ENCODE data around the gene HHIP. TPM values are rescaled to one million over a fixed set of nuclear protein-coding genes. Genes with fewer than 3 reads are reported as not detected.

Gene HHIP
- total RNA-seq, 1 experiment from 2014 or later = 1.6 TPM

DNA sequence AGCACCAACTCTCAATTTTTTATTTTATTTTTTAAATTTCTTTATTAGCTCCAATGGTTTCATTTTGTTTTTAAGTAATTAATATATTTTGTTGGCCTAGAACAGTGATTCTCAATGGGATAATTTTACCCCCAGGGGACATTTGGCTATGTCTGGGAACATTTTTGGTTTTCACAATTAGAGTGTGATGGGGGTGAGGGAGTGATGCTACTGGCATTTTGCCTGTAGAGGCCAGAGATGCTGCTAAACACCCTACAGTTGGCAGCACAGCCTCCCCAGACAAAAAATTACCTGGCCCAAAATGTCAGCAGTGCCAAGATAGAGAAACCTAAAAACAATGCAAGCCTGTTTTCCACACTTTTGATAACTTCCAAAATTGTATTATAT, 64.6 kb downstream of the HHIP start:
- intact Hi-C loops (cut with micrococcal nuclease; ENCODE audit: unreplicated experiment) = loop anchor here (5.0 kb wide), 1 partner anchor 128 kb away; no protein-coding TSS in a partner anchor
- TF ChIP-seq, protein P1, sequence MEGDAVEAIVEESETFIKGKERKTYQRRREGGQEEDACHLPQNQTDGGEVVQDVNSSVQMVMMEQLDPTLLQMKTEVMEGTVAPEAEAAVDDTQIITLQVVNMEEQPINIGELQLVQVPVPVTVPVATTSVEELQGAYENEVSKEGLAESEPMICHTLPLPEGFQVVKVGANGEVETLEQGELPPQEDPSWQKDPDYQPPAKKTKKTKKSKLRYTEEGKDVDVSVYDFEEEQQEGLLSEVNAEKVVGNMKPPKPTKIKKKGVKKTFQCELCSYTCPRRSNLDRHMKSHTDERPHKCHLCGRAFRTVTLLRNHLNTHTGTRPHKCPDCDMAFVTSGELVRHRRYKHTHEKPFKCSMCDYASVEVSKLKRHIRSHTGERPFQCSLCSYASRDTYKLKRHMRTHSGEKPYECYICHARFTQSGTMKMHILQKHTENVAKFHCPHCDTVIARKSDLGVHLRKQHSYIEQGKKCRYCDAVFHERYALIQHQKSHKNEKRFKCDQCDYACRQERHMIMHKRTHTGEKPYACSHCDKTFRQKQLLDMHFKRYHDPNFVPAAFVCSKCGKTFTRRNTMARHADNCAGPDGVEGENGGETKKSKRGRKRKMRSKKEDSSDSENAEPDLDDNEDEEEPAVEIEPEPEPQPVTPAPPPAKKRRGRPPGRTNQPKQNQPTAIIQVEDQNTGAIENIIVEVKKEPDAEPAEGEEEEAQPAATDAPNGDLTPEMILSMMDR (IDR thresholded peaks at IDR 0.05; ENCODE audit: unreplicated experiment) = no peak
- no peak overlapping the region for H3K4me3 Mint-ChIP-seq (ENCODE audit: low read depth, unreplicated experiment)
- CTCF ChIA-PET = interaction anchor here (0.5 kb wide), 1 partner anchor 29 kb away, joined by 5 read pairs; no protein-coding TSS in a partner anchor
- peaks cover 39% of the 10 kb centered on the region for H3K4me1 Mint-ChIP-seq (ENCODE audit: low read depth, unreplicated experiment)
- no peaks in the 10 kb centered on the region for H3K9me3 Mint-ChIP-seq (ENCODE audit: low read depth, unreplicated experiment)
- peaks cover 4% of the 10 kb centered on the region for H3K36me3 Mint-ChIP-seq (ENCODE audit: insufficient read depth, unreplicated experiment)
- no TSS peak for BruUV-seq (replicated peaks)
- no peaks in the 10 kb centered on the region for H3K27me3 Mint-ChIP-seq (ENCODE audit: unreplicated experiment)
- no peak overlapping the region for H3K27ac Mint-ChIP-seq (ENCODE audit: unreplicated experiment)
- DNase-seq = no peak

DNA sequence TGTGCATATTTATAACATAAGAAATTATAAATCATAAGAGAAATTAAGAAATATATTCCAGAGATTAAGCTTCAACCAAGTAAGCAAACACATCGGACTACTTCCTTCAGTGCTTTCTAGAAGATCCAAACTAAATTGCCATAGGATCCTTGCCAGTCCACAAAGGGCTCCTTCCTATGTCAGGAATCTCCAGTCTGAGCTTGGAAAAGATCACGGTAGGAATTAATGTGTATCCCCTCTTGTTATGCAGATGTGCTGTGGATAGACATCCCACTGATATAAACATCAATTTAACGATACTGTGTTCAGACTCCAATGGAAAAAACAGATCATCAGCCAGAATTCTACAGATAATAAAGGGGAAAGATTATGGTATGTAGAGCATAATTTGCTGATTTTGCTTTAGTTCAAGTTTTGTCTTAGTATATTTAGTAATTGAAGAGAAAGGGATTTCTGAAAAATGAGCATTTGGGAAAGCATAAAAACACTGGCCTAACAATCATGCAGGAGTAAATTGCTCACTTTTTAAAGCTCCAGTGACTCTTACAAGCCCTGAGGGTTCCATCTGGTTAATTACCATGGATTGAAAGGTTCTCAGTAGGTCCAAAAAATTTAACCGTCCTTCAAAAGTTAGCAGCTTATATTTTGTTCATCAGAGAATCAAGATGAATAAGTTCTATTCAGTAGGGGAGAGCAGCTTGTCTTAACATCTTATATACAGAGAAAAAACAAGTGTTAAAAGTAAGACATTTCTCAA, 65.9 kb downstream of the HHIP start:
- intact Hi-C loops (cut with micrococcal nuclease; ENCODE audit: unreplicated experiment) = loop anchor here (5.0 kb wide), 1 partner anchor 130 kb away; no protein-coding TSS in a partner anchor
- Mint-ChIP-seq H3K36me3 (ENCODE audit: insufficient read depth, unreplicated experiment) (peaks cover 4% of the 10 kb centered on the region), H3K9me3 (ENCODE audit: low read depth, unreplicated experiment) (no peaks in the 10 kb centered on the region), H3K4me3 (ENCODE audit: low read depth, unreplicated experiment) (no peak overlapping the region), H3K27me3 (ENCODE audit: unreplicated experiment) (no peaks in the 10 kb centered on the region), H3K4me1 (ENCODE audit: low read depth, unreplicated experiment) (peaks cover 39% of the 10 kb centered on the region), H3K27ac (ENCODE audit: unreplicated experiment) (peak overlapping the region; percentile 26)
- CTCF ChIA-PET = no interaction called here
- TF ChIP-seq, protein P1 (IDR thresholded peaks at IDR 0.05; ENCODE audit: unreplicated experiment) = no peak
- no peak for DNase-seq
- BruUV-seq (replicated peaks) = no TSS peak

DNA sequence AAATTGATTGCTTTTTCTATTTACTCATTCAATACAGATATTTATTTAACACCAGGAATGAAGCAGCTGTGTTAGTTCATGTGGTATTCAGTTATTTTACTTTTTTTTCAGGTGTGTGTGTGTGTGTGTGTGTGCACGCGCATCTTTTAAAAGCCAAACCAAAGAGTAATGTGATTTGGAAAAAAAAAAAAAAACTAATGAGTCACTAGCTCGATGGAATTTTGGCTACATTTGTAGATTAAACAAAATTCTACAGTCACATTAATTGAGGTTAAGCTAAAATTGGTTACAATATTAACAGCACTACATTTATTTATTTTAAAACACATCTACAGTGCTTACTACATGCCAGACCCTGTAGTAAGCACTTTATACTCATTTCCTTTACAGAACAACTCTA, 66.8 kb downstream of the HHIP start:
- Mint-ChIP-seq H3K27me3 (ENCODE audit: unreplicated experiment) (no peaks in the 10 kb centered on the region), H3K4me1 (ENCODE audit: low read depth, unreplicated experiment) (peaks cover 39% of the 10 kb centered on the region), H3K9me3 (ENCODE audit: low read depth, unreplicated experiment) (no peaks in the 10 kb centered on the region), H3K36me3 (ENCODE audit: insufficient read depth, unreplicated experiment) (peaks cover 4% of the 10 kb centered on the region), H3K27ac (ENCODE audit: unreplicated experiment) (no peak overlapping the region), H3K4me3 (ENCODE audit: low read depth, unreplicated experiment) (no peak overlapping the region)
- CTCF ChIA-PET = no interaction called here
- no TSS peak for BruUV-seq (replicated peaks)
- TF ChIP-seq, protein P1 (IDR thresholded peaks at IDR 0.05; ENCODE audit: unreplicated experiment) = no peak
- intact Hi-C loops (cut with micrococcal nuclease; ENCODE audit: unreplicated experiment) = loop anchor here (5.0 kb wide), 1 partner anchor 130 kb away; no protein-coding TSS in a partner anchor
- DNase-seq = no peak

DNA sequence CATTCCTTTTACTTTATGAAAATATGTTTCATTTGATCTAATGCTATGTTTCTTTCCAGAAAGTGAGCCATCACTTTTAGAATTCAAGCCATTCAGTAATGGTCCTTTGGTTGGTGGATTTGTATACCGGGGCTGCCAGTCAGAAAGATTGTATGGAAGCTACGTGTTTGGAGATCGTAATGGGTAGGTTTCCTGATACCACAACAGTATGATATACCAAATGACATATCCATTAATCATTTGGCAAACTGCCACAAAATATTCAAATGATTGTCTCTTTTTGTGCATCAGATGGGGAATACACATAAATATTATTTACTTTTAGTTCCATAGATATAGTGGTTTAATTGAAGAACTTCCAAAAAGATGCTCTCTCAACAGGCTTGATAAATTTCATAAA, 68.2 kb downstream of the HHIP start:
- intact Hi-C loops (cut with micrococcal nuclease; ENCODE audit: unreplicated experiment) = loop anchor here (5.0 kb wide), 1 partner anchor 132 kb away; no protein-coding TSS in a partner anchor
- Mint-ChIP-seq H3K27ac (ENCODE audit: unreplicated experiment) (no peak overlapping the region), H3K9me3 (ENCODE audit: low read depth, unreplicated experiment) (no peaks in the 10 kb centered on the region), H3K4me3 (ENCODE audit: low read depth, unreplicated experiment) (no peak overlapping the region), H3K27me3 (ENCODE audit: unreplicated experiment) (no peaks in the 10 kb centered on the region), H3K36me3 (ENCODE audit: insufficient read depth, unreplicated experiment) (peaks cover 3% of the 10 kb centered on the region), H3K4me1 (ENCODE audit: low read depth, unreplicated experiment) (peaks cover 27% of the 10 kb centered on the region)
- CTCF ChIA-PET = no interaction called here
- no TSS peak for BruUV-seq (replicated peaks)
- TF ChIP-seq, protein P1 (IDR thresholded peaks at IDR 0.05; ENCODE audit: unreplicated experiment) = no peak
- no peak for DNase-seq
